GM12865 (cell line): Measurements from ENCODE around the gene NXNL1.
"Not testable (repeated sequence)": the region's sequence is repeated elsewhere in the genome, so short reads cannot be mapped to it uniquely, and the experiment has no call there.

ENCODE experiments used
- DNase-seq: peaks from one replicate; pipeline ENCODE4 v3.0.0; 2010; ENCODE audit warnings: low read depth
- H3K4me3 ChIP-seq: 2 replicates; pipeline ENCODE4 v1.5.1; 2011; ENCODE audit warnings: mild to moderate bottlenecking, low read depth, low read length, control low read depth
- TF ChIP-seq, protein P1 (sequence below): IDR thresholded peaks from 2 replicates; pipeline ENCODE4 v1.5.1; 2011; ENCODE audit warnings: low read length, control low read depth, low read depth, inconsistent platforms; ENCODE audit not compliant: insufficient read depth; ENCODE audit errors: missing control alignments

Gene NXNL1

GRCh38 chr19:17484520-17485185, 23.9 kb upstream of the NXNL1 start:
- no peak overlapping the region for H3K4me3 ChIP-seq
- TF ChIP-seq, protein P1, sequence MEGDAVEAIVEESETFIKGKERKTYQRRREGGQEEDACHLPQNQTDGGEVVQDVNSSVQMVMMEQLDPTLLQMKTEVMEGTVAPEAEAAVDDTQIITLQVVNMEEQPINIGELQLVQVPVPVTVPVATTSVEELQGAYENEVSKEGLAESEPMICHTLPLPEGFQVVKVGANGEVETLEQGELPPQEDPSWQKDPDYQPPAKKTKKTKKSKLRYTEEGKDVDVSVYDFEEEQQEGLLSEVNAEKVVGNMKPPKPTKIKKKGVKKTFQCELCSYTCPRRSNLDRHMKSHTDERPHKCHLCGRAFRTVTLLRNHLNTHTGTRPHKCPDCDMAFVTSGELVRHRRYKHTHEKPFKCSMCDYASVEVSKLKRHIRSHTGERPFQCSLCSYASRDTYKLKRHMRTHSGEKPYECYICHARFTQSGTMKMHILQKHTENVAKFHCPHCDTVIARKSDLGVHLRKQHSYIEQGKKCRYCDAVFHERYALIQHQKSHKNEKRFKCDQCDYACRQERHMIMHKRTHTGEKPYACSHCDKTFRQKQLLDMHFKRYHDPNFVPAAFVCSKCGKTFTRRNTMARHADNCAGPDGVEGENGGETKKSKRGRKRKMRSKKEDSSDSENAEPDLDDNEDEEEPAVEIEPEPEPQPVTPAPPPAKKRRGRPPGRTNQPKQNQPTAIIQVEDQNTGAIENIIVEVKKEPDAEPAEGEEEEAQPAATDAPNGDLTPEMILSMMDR, result no peak
- no peak for DNase-seq

DNA sequence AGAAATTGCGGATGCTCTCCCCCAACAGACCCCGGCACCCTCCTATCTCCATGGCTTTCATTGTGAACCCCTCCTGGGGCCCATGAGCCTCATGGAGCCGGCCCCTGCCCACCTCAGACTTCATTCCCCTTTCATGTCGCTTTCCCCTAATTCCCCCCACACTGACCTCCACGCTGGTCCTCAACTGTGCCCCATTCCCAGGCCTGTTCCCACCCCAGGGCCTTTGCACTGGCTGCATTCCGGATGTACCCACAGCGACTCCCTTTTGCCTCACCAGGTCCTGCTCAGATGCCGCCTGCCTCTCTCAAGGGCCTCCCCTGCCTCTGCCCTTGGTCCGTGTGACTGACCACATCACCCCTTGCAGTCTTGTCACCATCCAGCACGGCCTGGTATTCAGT, 22.9 kb upstream of the NXNL1 start:
- TF ChIP-seq, protein P1, result no peak
- H3K4me3 ChIP-seq, result no peak overlapping the region
- no peak for DNase-seq

DNA sequence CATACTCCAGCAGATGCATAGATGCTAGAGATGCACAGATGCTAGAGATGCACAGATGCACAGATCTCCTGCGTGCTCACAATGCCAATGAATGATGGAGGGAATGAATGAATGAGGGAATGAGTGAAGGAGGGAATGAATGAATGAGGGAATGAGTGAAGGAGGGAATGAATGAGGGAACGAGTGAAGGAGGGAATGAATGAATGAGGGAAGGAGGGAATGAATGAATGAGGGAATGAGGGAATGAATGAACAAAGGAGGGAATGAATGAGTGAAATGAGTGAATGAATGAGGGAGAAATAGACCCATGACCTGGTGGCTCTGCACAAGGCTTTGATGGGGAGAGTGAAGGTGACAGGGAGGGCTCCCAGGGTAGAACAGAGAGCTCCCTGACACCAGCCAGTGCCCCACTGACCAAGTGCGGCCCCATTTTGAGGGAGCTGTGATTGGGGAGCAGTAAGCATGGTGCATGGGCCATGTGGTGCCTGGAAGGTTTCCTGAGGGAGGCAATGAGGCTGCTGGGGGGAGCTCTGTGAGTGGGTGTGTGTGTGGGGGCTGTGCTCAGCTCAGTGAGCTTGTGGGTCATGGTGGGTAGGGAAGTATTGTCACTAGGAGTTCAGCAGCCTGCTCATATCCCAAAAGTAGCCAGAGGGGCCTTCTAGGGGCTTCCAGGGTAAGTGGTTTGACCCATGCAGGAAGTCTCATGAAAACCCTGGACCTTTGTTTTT, 22.3 kb upstream of the NXNL1 start:
- no peak overlapping the region for H3K4me3 ChIP-seq
- DNase-seq, result no peak
- TF ChIP-seq, protein P1, result no peak

- TF ChIP-seq, protein P1, result no peak
- DNase-seq, result no peak
- H3K4me3 ChIP-seq, result no peak overlapping the region
Measured at GRCh38 chr19:17481986-17482385, 21.3 kb upstream of the NXNL1 start.

- TF ChIP-seq, protein P1, result no peak
- no peak overlapping the region for H3K4me3 ChIP-seq
- DNase-seq, result no peak
Measured at GRCh38 chr19:17479325-17479791, 18.6 kb upstream of the NXNL1 start.

GRCh38 chr19:17475541-17476115, 14.9 kb upstream of the NXNL1 start:
- DNase-seq, result no peak
- TF ChIP-seq, protein P1, result no peak
- H3K4me3 ChIP-seq, result no peak overlapping the region

DNA sequence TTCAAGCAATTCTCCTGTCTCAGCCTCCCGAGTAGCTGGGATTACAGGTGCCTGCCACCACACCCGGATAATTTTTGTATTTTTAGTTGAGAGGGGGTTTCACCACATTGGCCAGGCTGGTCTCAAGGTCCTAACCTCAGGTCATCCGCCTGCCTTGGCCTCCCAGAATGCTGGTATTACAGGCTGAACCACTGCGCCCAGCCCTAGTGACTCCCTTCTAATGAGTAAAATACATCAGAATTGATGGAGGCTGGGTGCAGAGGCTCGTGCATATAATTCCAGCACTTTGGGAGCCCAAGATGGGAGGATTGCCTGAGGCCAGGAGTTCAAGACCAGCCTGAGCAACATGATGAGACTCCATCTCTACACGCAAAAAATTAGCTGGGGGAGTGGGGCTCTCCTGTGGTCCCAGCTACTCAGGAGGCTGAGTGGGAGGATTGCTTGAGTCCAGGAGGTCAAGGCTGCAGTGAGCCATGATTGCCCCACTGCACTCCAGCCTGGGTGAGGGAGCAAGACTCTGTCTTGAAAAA, 14.3 kb upstream of the NXNL1 start:
- not testable (repeated sequence) for DNase-seq, H3K4me3 ChIP-seq
